Smooth muscle cell (in vitro differentiated cells): ENCODE results near the gene WIF1. TPM values are rescaled to one million over a fixed set of nuclear protein-coding genes. Genes with fewer than 3 reads are reported as not detected.

Experiments
- DNase-seq: peaks from one replicate; lab custom pipeline; 2025; ENCODE audit not compliant: unreplicated experiment; lab: John Stamatoyannopoulos, UW
- H2AFZ ChIP-seq: fragments of 200-600 bp; sonication (generic); 2 replicates; pipeline ENCODE4 v1.6.0; 2016; ENCODE audit warnings: antibody characterized with exemption, low read depth, mild to moderate bottlenecking
- H3F3A ChIP-seq: fragments of 200-600 bp; sonication (generic); 2 replicates; pipeline ENCODE4 v1.6.0; 2017; ENCODE audit warnings: antibody characterized with exemption, low read depth
- H3K27ac ChIP-seq: fragments of 200-600 bp; sonication (generic); 2 replicates; pipeline ENCODE4 v1.5.1; 2016; ENCODE audit warnings: low read depth, mild to moderate bottlenecking
- H3K27me3 ChIP-seq: fragments of 200-600 bp; sonication (generic); 2 replicates; pipeline ENCODE4 v1.6.1; 2016; ENCODE audit warnings: low read depth, mild to moderate bottlenecking
- H3K36me3 ChIP-seq: fragments of 200-600 bp; sonication (generic); 2 replicates; pipeline ENCODE4 v1.5.1; 2016; ENCODE audit warnings: low read depth
- H3K4me1 ChIP-seq: fragments of 200-600 bp; sonication (generic); 2 replicates; pipeline ENCODE4 v1.5.1; 2016; ENCODE audit warnings: low read depth
- H3K4me2 ChIP-seq: fragments of 200-600 bp; sonication (generic); 2 replicates; pipeline ENCODE4 v1.6.0; 2016; ENCODE audit warnings: mild to moderate bottlenecking
- H3K4me3 ChIP-seq: fragments of 200-600 bp; sonication (generic); 2 replicates; pipeline ENCODE4 v1.5.1; 2016; ENCODE audit warnings: mild to moderate bottlenecking
- H3K79me2 ChIP-seq: fragments of 200-600 bp; sonication (generic); 2 replicates; pipeline ENCODE4 v1.6.0; 2016; ENCODE audit warnings: low read depth, mild to moderate bottlenecking
- H3K9ac ChIP-seq: fragments of 200-600 bp; sonication (generic); 2 replicates; pipeline ENCODE4 v1.6.0; 2016; ENCODE audit warnings: low read depth
- H3K9me3 ChIP-seq: fragments of 200-600 bp; sonication (generic); replicated peaks from 2 replicates; pipeline ENCODE4 v1.5.1; 2016; ENCODE audit warnings: low read depth
- H4K20me1 ChIP-seq: fragments of 200-600 bp; sonication (generic); 2 replicates; pipeline ENCODE4 v1.6.0; 2016; ENCODE audit warnings: low read depth
- CTCF ChIP-seq: fragments of 200-600 bp; sonication (generic); IDR thresholded peaks from 2 replicates; pipeline ENCODE4 v1.5.1; 2017; ENCODE audit warnings: borderline replicate concordance, mild to moderate bottlenecking, antibody characterized with exemption; ENCODE audit not compliant: insufficient read depth, poor library complexity, severe bottlenecking
- WGBS: methylation state at CpG from one replicate; pipeline ENCODE4 v1.1.7; 2016; ENCODE audit warnings: low lambda C conversion rate; 5-methylcytosine and 5-hydroxymethylcytosine counted together
- polyA plus RNA-seq: library from polyadenylated mRNA; unstranded; fragments of >200 nt; fragmentation: Nextera tagmentation; extraction: Ambion mirVana; gene quantifications from 2 replicates; pipeline ENCODE4 v1.2.1, GENCODE V29; 2016
- total RNA-seq: library from RNA; depleted of rRNA; stranded (reverse); fragments of >200 nt; gene quantifications from 2 replicates; pipeline ENCODE4 v1.2.3, GENCODE V29; 2014

The WIF1 gene
- total and polyA plus RNA-seq, 2 experiments from 2014 or later = 0.30 TPM; not detected in 1

- H3K79me2 ChIP-seq = no peaks in the 10 kb centered on the region
- no peaks in the 10 kb centered on the region for H3K9me3 ChIP-seq
- DNase-seq = no peak
- H3K9ac ChIP-seq = no peak overlapping the region
- H2AFZ ChIP-seq = no peak overlapping the region
- H4K20me1 ChIP-seq = no peaks in the 10 kb centered on the region
- H3F3A ChIP-seq = no peaks in the 10 kb centered on the region
- TF ChIP-seq CTCF = peak; percentile 79
- H3K36me3 ChIP-seq = no peaks in the 10 kb centered on the region
- H3K4me2 ChIP-seq = no peak overlapping the region
- H3K27ac ChIP-seq = no peak overlapping the region
- 15% methylated on average over 8 of the region's 8 CpGs for WGBS
- no peak overlapping the region for H3K4me3 ChIP-seq
- no peaks in the 10 kb centered on the region for H3K4me1 ChIP-seq
- H3K27me3 ChIP-seq = peaks cover 89% of the 10 kb centered on the region
Measured at GRCh38 chr12:65123435-65124063, 2.4 kb upstream of the WIF1 start.

DNA sequence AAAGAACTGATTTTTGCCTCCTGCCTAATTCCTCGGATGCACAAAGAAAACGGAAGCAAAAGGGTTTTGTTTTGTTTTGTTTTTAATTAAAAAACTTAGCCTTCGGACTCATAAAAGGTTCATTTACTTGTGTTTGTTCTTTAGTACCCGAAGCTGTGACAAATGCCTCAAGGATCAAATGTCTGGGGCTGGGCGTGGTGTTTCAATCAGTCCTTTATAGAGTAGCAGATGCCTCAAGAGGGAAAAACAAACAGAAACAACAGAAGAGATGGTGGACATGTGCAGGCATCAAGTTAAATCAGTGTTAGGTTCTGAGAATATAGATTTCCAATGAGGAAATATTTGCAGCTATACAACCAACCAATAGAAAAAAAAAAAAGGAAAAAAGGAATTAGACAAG, 1.6 kb upstream of the WIF1 start:
- H3K79me2 ChIP-seq = no peaks in the 10 kb centered on the region
- H4K20me1 ChIP-seq = no peaks in the 10 kb centered on the region
- H3K4me2 ChIP-seq = no peak overlapping the region
- H3K4me1 ChIP-seq = no peaks in the 10 kb centered on the region
- H3K27me3 ChIP-seq = peaks cover 97% of the 10 kb centered on the region
- H3K36me3 ChIP-seq = no peaks in the 10 kb centered on the region
- no peak overlapping the region for H3K9ac ChIP-seq
- no peaks in the 10 kb centered on the region for H3F3A ChIP-seq
- 81% methylated on average over 5 of the region's 5 CpGs for WGBS
- no peak overlapping the region for H3K4me3 ChIP-seq
- no peak overlapping the region for H2AFZ ChIP-seq
- DNase-seq = no peak
- TF ChIP-seq CTCF = no peak
- H3K9me3 ChIP-seq = no peaks in the 10 kb centered on the region
- no peak overlapping the region for H3K27ac ChIP-seq

DNA sequence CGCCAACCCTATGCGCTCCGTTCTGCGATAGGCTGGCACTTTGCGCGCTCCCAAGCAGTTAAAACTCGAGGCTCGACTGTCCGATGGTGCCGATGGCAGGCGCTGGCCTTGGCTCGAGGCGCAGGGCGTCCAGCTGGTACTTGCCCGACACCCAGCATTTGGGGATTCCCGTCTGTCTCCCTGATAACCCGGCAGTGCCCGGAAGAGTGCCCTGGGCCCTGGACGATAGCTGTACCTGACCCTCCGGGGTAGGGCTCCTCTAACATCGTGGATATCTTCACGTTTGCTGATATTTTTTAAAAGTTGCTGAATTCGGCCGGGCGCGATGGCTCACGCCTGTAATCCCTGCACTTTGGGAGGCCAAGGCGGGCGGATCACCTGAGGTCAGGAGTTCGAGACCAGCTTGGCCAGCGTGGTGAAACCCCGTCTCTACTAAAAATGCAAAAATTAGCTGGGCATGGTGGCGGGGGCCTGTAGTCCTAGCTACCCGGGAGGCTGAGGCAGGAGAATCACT, 908 bp upstream of the WIF1 start:
- peaks cover 100% of the 10 kb centered on the region for H3K27me3 ChIP-seq
- no peaks in the 10 kb centered on the region for H3K79me2 ChIP-seq
- no peak overlapping the region for H2AFZ ChIP-seq
- no peaks in the 10 kb centered on the region for H3K4me1 ChIP-seq
- H3K27ac ChIP-seq = no peak overlapping the region
- H3K4me3 ChIP-seq = no peak overlapping the region
- H4K20me1 ChIP-seq = no peaks in the 10 kb centered on the region
- H3K4me2 ChIP-seq = no peak overlapping the region
- no peaks in the 10 kb centered on the region for H3F3A ChIP-seq
- WGBS = 93% methylated on average over 34 of the region's 34 CpGs
- no peak for DNase-seq
- no peaks in the 10 kb centered on the region for H3K9me3 ChIP-seq
- H3K9ac ChIP-seq = no peak overlapping the region
- no peak for TF ChIP-seq CTCF
- no peaks in the 10 kb centered on the region for H3K36me3 ChIP-seq

DNA sequence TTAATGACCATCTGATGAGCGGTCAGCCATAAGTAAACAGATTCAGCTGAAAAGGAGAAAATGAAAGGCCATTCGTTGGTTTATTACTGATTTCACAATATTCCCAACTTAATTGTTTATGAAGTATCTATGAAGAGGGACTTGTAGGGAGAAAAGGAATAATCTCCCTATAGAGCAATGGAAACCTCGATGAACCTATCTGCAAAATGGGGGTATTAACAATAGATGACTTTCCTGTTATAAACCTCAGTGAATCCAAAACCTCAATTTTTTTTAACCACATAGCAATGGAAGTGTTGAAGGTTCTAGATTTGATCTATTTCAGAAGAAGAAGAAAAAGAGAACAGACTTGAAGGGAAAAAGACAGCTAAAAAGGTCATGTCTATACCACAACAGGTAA, 2.0 kb downstream of the WIF1 start:
- 89% methylated on average over 3 of the region's 3 CpGs for WGBS
- Histone ChIP-seq H3K4me1 (no peaks in the 10 kb centered on the region), H3K79me2 (no peaks in the 10 kb centered on the region), H3K4me3 (no peak overlapping the region), H3F3A (no peaks in the 10 kb centered on the region), H3K9ac (no peak overlapping the region), H2AFZ (no peak overlapping the region), H3K4me2 (no peak overlapping the region), H3K27ac (no peak overlapping the region), H3K27me3 (peaks cover 72% of the 10 kb centered on the region), H4K20me1 (no peaks in the 10 kb centered on the region), H3K9me3 (no peaks in the 10 kb centered on the region), H3K36me3 (no peaks in the 10 kb centered on the region)
- DNase-seq = no peak
- no peak for TF ChIP-seq CTCF
